SH-SY5Y (cell line): Measurements from ENCODE around the gene AMDHD1.

ENCODE experiments used
- GATA2 ChIP-seq: IDR thresholded peaks from 2 replicates; pipeline ENCODE4 v1.6.1; 2011; ENCODE audit warnings: mild to moderate bottlenecking, low read depth, low read length
- GATA3 ChIP-seq: IDR thresholded peaks from 2 replicates; pipeline ENCODE4 v1.6.1; 2011; ENCODE audit warnings: low read depth, mild to moderate bottlenecking, low read length, moderate library complexity

GRCh38 chr12:95959107-95959506 lies 16.0 kb downstream of the AMDHD1 start:
- no peak for TF ChIP-seq GATA2
- TF ChIP-seq GATA3 = no peak
